HG02970 (cell line): ENCODE measurements around the gene EHMT1.
"Not testable (repeated sequence)": the region's sequence is repeated elsewhere in the genome, so short reads cannot be mapped to it uniquely, and the experiment has no call there.

Source experiments
- ATAC-seq: cut with Tn5 transposase; IDR thresholded peaks from one replicate; pipeline ENCODE4 v1.9.1; 2021; ENCODE audit warnings: mild to moderate bottlenecking, moderate library complexity, moderate number of reproducible peaks; ENCODE audit not compliant: unreplicated experiment, low FRiP score

Gene EHMT1

GRCh38 chr9:137797206-137798120 lies 178.7 kb downstream of the EHMT1 start:
- no peak for ATAC-seq

DNA sequence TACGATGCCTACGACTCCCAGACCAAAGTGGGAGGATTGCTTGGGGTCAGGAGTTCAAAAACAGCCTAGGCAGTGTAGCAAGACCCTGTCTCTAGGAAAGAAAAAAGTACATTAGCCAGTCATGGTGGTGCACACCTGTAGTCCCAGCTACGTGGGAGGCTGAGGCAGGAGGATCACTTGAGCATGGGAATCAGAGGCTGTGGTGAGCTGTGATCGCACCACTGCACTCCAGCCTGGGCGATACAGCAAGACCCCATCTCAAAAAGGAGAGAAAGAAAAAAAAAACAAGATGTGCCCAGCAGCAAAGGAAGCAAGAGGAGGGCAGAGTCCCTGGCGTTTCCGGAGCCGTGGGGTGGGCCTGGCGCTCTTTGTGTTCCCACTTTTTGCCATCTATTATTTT lies 179.3 kb downstream of the EHMT1 start:
- ATAC-seq, result no peak

- ATAC-seq, result no peak
These were observed 180.3 kb downstream of the EHMT1 start for GRCh38 chr9:137798901-137799629.

GRCh38 chr9:137799630-137799983 lies 180.8 kb downstream of the EHMT1 start:
- ATAC-seq, result no peak

DNA sequence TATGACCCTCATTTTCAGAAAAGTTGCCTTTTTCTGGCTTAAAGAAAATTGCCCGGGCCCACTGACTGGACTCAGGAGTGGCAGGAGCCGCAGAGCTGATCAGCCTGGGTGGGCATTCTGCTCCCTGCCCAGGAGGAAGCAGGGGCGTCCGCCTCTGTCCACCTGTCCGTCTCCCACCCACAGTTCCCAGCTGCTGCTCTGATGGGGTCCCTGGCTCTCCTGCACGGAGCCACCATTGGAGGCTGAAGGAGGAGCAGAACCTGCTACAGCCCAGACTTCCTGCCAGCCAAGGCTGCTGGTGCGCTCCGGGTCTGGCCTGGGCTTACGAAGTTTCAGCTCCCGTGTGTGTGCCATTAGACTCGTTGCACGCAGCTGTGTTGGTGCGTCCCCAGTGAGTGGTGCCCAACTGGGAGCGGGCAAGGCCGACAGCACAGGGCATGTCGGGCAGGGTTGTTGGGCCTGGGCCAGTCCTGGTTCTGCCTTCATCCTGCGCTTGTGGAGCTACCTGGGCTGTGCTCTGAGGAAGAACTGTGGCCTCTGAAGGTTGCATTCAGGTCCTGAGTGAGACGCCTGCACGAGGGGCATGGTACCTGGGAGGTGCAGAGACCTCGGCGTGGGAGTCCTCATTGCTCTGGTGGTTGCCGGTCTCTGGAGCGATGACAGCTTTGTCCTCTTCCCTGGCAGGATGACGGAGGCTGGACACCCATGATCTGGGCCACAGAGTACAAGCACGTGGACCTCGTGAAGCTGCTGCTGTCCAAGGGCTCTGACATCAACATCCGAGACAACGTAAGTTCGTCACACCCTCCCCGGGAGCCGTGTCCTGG lies 181.6 kb downstream of the EHMT1 start:
- no peak for ATAC-seq

DNA sequence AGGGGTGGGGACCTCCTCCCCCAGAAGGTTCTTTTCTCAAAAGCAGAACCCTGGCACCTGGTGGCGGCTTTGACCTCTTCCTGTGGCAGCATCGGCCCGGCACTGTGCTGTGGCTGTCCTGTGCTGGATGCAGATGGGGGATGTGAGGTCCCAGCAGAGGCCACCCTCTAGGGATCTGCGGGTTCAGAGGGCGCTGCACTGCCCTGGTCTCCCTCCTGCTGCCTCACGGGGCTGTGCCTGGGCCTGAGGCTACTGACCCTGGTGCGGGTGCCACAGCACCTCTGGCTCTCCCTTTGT lies 182.2 kb downstream of the EHMT1 start:
- no peak for ATAC-seq

- ATAC-seq, result no peak
These were observed 183.2 kb downstream of the EHMT1 start for GRCh38 chr9:137802021-137802420.

GRCh38 chr9:137802521-137803243 lies 183.9 kb downstream of the EHMT1 start:
- ATAC-seq, result no peak

DNA sequence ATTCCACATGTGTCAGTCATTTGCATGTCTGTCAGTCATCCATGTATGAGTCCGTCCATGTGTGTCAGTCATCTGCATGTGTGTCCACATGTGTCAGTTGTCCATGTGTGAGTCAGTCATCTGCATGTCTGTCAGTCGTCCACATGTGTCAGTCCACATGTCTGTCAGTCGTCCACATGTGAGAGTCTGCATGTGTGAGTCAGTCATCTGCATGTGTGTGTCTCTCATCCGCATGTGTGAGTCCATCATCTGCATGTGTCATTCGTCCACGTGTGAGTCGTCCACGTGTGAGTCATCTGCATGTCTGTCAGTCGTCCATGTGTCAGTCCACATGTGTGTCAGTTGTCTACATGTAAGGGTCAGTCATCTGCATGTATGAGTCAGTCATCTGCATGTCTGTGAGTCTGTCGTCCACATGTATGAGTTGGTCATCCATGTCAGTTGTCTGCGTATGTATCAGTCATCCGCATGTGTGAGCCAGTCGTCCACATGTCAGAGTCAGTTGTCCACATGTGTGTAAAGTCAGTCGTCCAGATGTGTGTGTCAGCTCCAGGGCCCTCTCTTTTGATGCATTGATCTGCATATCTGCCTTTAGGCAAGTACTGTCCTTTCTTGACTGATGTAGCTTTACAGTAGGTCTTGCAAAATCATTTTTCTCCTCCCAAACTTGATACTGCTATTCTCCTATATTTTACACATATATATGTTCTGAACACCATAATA lies 186.3 kb downstream of the EHMT1 start:
- ATAC-seq, result no peak

GRCh38 chr9:137807721-137808703 lies 189.2 kb downstream of the EHMT1 start:
- ATAC-seq, result no peak

DNA sequence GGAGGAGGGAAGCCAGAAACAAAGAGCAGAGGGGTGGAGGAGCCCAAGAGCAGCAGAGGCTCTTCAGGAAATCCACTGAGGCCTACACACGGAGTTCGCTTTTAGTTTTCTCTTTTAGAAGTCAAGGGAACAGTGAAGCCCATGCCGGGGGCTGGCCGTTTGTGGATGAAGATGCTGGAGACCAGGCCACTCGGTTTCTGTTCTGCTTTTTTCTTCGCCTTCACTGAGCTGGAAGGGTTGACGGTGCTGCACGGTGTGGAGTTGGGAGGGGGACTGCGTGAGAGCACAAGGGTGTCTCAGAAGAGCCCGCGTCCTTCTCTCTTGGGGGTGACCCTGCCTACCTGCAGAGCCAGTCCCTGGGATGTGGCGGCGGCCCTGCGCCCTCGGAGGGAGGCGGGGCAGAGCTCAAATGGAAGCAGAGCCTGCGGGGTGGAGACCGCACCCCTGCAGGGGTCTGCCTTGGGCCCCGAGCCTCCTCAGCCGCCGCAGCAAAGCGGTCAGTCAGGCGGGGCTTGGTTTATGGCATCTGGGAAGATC lies 190.3 kb downstream of the EHMT1 start:
- ATAC-seq, result no peak

DNA sequence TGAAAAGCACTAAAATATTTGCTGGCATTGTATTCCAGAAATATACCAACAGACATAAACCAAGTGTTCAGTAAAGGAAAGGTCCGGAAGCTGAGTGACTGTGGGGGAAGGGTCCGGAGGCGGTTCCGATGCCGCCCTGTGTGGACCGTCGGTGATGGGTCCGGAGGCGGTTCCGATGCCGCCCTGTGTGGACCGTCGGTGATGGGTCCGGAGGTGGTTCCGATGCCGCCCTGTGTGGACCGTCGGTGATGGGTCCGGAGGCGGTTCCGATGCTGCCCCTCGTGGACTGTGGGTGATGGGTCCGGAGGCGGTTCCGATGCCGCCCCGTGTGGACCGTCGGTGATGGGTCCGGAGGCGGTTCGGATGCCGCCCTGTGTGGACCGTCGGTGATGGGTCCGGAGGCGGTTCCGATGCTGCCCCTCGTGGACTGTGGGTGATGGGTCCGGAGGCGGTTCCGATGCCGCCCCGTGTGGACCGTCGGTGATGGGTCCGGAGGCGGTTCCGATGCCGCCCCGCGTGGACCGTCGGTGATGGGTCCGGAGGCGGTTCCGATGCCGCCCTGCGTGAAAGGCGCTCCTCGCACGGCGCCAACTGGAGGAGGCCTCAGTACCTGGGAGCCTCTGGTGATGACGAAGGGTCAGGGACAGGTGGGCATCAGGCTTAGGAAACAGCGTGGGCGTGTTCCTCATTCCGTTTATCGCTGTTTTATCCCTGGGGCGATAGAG lies 191.1 kb downstream of the EHMT1 start:
- not testable (repeated sequence) for ATAC-seq

DNA sequence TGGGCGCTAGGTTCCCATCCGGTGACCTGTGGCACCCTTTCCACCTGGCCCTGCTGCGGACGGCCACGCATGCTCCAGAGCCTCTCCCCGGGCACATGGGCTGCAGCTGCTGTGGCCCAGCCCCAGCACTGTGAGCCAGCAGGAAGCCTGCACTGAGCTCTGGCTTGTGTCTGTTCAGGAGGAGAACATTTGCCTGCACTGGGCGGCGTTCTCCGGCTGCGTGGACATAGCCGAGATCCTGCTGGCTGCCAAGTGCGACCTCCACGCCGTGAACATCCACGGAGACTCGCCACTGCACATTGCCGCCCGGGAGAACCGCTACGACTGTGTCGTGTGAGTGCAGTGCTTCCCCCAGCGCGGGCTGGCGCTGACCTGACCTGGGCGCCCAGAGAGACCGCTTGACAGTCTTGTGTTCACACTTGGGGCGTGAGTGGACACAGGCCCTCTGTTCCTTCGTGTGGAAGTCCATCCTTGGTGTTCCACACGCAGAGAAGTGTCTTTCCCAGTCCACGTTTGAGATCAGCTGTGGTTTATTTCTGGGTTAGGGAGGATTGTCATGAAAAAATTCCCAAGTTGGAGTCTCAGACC lies 192.6 kb downstream of the EHMT1 start:
- no peak for ATAC-seq

DNA sequence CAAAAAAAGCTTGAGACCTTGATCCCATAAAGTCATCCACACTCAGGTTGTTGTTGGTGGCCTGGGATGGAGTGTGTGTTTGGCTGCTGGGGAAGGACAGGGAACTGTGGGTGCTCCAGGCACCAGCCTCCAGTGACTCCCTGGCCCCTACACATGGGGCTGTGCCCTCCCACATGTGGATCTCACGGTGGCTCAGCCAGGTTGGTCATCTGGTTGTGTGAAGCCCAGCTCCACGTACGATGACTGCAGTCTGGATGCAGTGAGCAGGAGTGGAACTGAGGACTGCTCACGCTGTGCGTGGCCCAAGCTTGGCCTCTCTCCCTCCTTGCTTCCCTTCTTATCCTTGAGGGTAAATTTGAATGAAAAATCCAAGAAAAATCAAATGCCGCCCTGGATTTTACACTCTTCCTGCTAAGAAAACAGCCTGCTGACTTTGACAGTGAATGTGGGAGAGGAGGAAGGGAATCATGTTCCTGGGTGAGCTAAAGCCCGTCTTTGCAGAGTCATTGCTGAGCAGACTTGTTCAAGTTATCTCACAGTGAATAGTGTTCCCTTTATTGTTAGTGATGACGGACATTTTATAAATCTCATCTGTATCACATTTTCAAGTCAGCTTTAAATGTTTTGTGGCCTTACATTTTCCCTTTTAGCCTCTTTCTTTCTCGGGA lies 193.7 kb downstream of the EHMT1 start:
- ATAC-seq, result no peak

GRCh38 chr9:137813167-137813566 lies 194.4 kb downstream of the EHMT1 start:
- no peak for ATAC-seq

DNA sequence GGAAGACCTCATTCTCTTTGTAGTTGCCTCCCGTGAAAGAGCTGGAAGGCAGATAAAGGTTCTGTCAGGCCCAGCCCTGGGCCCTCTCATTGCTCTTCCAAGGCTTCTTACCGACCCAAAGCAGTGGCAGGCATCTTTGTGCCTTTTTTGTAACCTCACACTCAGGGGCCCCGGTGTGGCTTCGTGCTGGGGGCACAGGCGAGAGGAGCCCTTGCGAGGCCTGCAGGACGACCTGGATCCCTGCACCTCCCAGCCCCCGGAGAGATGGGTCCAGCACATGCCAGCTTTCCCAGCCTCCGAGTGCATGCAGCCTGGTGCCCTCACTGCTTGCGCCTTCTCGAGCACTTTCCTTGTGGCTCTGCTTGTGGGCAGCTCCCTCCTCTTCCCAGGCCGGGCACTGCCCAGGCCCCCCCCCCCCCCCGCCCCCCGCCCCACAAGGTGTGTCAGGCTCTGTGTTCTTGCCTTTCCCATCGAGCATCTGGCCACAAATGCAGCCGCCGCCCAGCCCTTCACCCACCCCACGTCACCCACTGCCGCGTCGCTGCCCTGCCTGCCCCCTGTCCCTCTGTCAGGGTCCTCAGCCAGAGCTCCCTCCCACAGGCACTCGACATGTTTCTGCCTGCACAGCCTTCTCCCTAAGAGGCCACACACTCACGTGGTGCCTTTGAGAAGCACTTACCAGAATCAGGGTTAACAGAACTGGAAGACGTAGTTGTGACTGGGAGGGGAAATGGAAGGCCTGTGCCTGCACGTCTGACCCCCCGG lies 195.0 kb downstream of the EHMT1 start:
- no peak for ATAC-seq
